ENCODE data around the gene TBC1D22A. TPM values are rescaled to one million over a fixed set of nuclear protein-coding genes. Genes with fewer than 3 reads are reported as not detected.

The TBC1D22A gene
- total RNA-seq, 1 experiment from 2014 or later = 20.9 TPM

- H3K4me3 ChIP-seq (replicated peaks in 1 of 2; ENCODE audit: low read depth in 1 of 2, low read length in 2 of 2) = no peak overlapping the region
- no peaks in the 10 kb centered on the region for H3K4me1 ChIP-seq (ENCODE audit: control insufficient read depth in 1 of 2, insufficient read depth in 2 of 2, low read length in 2 of 2)
- CTCF ChIA-PET = no interaction called here
- no peaks in the 10 kb centered on the region for H3K9me3 ChIP-seq (ENCODE audit: control insufficient read depth in 1 of 2, insufficient read depth in 1 of 2, low read depth in 1 of 2, low read length in 2 of 2)
- H3K79me2 ChIP-seq (ENCODE audit: insufficient read depth, low read length) = no peaks in the 10 kb centered on the region
- H3K27ac ChIP-seq (ENCODE audit: low read depth, low read length) = no peak overlapping the region
- H3K4me2 ChIP-seq (ENCODE audit: low read length) = no peak overlapping the region
- H4K20me1 ChIP-seq (ENCODE audit: insufficient read depth) = no peaks in the 10 kb centered on the region
- H3K36me3 ChIP-seq (ENCODE audit: control insufficient read depth in 1 of 2, insufficient read depth in 2 of 2, low read length in 2 of 2) = no peaks in the 10 kb centered on the region
- no peak overlapping the region for H3K9ac ChIP-seq (ENCODE audit: low read length)
- BruUV-seq (replicated peaks) = no TSS peak
- no peak overlapping the region for H2AFZ ChIP-seq (ENCODE audit: low read depth, low read length, poor library complexity, severe bottlenecking)
- POLR2A ChIA-PET = no interaction called here
- ATAC-seq = no peak
- RAD21 ChIA-PET (ENCODE audit: low non-redundant PET in 1 of 2, low total read pairs in 2 of 2, uncharacterized antibody in 2 of 2, unreplicated experiment in 2 of 2) = no interaction called here
- no peak for DNase-seq (ENCODE audit: low read depth, low spot score)
- intact Hi-C loops (cut with micrococcal nuclease) = no loop called here
- no peaks in the 10 kb centered on the region for H3K27me3 ChIP-seq (ENCODE audit: insufficient read depth, low read length)
- TF ChIP-seq EZH2 (IDR thresholded peaks at IDR 0.05) = no peak
- no peak for TF ChIP-seq ATF3 (IDR thresholded peaks at IDR 0.05)
- no peak for TF ChIP-seq SP1 (IDR thresholded peaks at IDR 0.05; ENCODE audit: low read depth)
- TF ChIP-seq YY1 (IDR thresholded peaks at IDR 0.05; ENCODE audit: extremely low read depth, insufficient replicate concordance, low read depth, low read length) = no peak
- no peak for TF ChIP-seq RAD21 (IDR thresholded peaks at IDR 0.05; ENCODE audit: low read depth)
- no peak for TF ChIP-seq CEBPB (IDR thresholded peaks at IDR 0.05; ENCODE audit: low read depth)
- TF ChIP-seq SIN3A (IDR thresholded peaks at IDR 0.05; ENCODE audit: low read depth) = no peak
- TF ChIP-seq, protein P1, sequence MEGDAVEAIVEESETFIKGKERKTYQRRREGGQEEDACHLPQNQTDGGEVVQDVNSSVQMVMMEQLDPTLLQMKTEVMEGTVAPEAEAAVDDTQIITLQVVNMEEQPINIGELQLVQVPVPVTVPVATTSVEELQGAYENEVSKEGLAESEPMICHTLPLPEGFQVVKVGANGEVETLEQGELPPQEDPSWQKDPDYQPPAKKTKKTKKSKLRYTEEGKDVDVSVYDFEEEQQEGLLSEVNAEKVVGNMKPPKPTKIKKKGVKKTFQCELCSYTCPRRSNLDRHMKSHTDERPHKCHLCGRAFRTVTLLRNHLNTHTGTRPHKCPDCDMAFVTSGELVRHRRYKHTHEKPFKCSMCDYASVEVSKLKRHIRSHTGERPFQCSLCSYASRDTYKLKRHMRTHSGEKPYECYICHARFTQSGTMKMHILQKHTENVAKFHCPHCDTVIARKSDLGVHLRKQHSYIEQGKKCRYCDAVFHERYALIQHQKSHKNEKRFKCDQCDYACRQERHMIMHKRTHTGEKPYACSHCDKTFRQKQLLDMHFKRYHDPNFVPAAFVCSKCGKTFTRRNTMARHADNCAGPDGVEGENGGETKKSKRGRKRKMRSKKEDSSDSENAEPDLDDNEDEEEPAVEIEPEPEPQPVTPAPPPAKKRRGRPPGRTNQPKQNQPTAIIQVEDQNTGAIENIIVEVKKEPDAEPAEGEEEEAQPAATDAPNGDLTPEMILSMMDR (IDR thresholded peaks at IDR 0.05 in 2 of 3, conservative IDR thresholded peaks at IDR 0.05 in 1 of 3; ENCODE audit: borderline replicate concordance in 1 of 3, insufficient read depth in 1 of 3, low read depth in 2 of 3, low read length in 2 of 3) = no peak
- TF ChIP-seq SRF (IDR thresholded peaks at IDR 0.05; ENCODE audit: low read depth) = no peak
- no peak for TF ChIP-seq CBX3 (IDR thresholded peaks at IDR 0.05; ENCODE audit: low read depth)
- TF ChIP-seq ZFX (IDR thresholded peaks at IDR 0.05) = no peak
- TF ChIP-seq, protein P2, sequence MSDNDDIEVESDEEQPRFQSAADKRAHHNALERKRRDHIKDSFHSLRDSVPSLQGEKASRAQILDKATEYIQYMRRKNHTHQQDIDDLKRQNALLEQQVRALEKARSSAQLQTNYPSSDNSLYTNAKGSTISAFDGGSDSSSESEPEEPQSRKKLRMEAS (IDR thresholded peaks at IDR 0.05) = no peak
- no peak for TF ChIP-seq POLR2A (IDR thresholded peaks at IDR 0.05; ENCODE audit: borderline replicate concordance, extremely low read depth, insufficient read depth, insufficient read length)
- no peak for TF ChIP-seq POLR2AphosphoS5 (IDR thresholded peaks at IDR 0.05; ENCODE audit: low read depth, low read length)
- H3K9me2 ChIP-seq (ENCODE audit: insufficient read depth) = no peaks in the 10 kb centered on the region
Observed at GRCh38 chr22:47032956-47033647, 270.7 kb downstream of the TBC1D22A start.
